ENCODE measurements around the gene KRTAP12-4.

KRTAP12-4 gene

DNA sequence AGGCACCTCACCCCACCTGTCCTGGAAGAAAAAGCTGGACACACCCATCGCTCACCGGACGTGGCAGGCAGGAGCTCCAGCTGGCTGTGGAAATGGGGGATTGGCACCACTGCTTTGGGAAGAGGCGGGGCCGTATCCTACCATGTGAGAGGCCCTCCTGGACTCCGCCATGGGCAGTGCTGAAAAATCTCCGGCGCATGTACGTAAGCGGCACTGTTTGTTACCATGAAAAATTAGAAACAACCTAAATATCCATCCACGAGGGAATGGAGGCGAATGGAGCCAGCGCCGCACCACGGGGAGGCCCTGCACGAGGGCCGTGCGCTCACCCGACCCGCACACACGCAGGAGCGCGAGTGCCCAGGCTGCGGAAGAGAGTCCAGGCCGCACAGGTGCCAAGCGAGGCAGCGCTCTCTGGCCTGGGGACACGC, 39.5 kb downstream of the KRTAP12-4 start:
- TF ChIP-seq POLR2AphosphoS5 (IDR thresholded peaks at IDR 0.05; ENCODE audit: low read depth, low read length), result no peak
- TF ChIP-seq, protein P1, sequence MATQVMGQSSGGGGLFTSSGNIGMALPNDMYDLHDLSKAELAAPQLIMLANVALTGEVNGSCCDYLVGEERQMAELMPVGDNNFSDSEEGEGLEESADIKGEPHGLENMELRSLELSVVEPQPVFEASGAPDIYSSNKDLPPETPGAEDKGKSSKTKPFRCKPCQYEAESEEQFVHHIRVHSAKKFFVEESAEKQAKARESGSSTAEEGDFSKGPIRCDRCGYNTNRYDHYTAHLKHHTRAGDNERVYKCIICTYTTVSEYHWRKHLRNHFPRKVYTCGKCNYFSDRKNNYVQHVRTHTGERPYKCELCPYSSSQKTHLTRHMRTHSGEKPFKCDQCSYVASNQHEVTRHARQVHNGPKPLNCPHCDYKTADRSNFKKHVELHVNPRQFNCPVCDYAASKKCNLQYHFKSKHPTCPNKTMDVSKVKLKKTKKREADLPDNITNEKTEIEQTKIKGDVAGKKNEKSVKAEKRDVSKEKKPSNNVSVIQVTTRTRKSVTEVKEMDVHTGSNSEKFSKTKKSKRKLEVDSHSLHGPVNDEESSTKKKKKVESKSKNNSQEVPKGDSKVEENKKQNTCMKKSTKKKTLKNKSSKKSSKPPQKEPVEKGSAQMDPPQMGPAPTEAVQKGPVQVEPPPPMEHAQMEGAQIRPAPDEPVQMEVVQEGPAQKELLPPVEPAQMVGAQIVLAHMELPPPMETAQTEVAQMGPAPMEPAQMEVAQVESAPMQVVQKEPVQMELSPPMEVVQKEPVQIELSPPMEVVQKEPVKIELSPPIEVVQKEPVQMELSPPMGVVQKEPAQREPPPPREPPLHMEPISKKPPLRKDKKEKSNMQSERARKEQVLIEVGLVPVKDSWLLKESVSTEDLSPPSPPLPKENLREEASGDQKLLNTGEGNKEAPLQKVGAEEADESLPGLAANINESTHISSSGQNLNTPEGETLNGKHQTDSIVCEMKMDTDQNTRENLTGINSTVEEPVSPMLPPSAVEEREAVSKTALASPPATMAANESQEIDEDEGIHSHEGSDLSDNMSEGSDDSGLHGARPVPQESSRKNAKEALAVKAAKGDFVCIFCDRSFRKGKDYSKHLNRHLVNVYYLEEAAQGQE (IDR thresholded peaks at IDR 0.05; ENCODE audit: insufficient read depth in 1 of 2, low read depth in 2 of 2, low read length in 2 of 2), result no peak
- no peak for TF ChIP-seq FOXP2 (optimal IDR thresholded peaks at IDR 0.05; ENCODE audit: borderline replicate concordance, extremely low read depth, extremely low read length, insufficient read depth)
- TF ChIP-seq TAF1 (IDR thresholded peaks at IDR 0.05; ENCODE audit: borderline replicate concordance, insufficient read depth, low read length), result no peak
- TF ChIP-seq SIN3A (IDR thresholded peaks at IDR 0.05; ENCODE audit: borderline replicate concordance, insufficient read depth, low read length), result no peak

DNA sequence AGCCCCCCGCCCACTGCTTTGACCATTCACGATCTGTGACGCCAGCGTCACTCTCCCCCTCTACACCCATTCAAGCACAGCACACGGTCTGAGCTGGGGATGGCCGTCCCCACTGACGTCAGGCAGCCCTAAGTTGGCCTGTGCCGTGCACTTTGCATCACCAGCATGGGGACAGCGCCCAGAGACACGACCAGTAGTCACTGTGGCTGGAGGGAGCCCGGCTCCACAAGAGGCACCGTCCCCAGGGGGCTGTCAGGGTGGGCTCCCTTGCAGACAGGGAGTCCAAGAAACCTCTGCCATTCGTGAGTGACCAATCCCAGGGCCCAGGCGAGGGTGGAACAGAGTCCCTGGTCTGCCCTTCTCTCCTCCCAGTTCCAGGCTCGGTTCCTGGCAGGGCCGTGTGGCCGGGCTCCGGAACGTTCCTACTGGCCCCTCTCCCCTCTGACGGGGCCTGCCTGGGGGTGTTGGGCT, 40.3 kb downstream of the KRTAP12-4 start:
- TF ChIP-seq, protein P1 (IDR thresholded peaks at IDR 0.05; ENCODE audit: insufficient read depth in 1 of 2, low read depth in 2 of 2, low read length in 2 of 2), result no peak
- no peak for TF ChIP-seq TAF1 (IDR thresholded peaks at IDR 0.05; ENCODE audit: borderline replicate concordance, insufficient read depth, low read length)

DNA sequence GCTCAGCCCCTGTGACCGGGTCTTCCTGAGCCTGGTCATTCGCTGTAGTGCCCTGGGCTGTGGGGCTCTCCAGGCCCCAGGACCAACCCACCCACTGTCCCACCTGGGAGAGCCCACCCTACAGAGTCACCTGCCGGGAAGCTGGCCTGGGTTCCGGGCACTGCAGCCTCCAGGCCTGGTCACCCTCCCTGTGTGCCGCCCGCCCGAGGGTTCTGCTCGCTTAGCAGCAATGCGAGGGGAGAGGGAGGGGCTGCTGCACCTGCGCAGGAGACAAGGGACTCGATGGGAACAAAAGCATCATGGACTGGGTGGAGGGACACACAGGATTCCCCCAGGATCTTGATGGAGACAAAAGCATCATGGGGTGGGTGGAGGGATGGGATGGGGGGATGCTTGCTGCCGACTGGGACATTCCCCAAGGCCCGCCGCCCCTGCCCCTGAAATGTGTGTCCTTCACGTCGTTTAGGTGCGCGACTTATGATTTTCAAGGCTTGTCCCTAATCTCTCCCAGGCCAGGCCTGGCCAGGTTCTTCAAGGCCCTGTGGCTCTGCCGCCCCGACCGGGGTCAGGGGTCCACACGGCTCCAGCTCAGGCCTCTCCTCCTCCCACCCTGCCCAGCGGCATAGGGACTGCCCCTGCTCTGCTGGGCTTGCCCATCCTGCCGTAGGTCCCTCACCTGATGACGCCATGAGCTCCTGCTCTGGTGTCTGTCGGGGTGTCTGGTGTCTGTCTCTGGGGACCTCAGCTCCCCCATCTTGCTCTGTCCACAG, 40.9 kb downstream of the KRTAP12-4 start:
- TF ChIP-seq FOXP2 (optimal IDR thresholded peaks at IDR 0.05; ENCODE audit: borderline replicate concordance, extremely low read depth, extremely low read length, insufficient read depth) (no peak), POLR2AphosphoS5 (IDR thresholded peaks at IDR 0.05; ENCODE audit: low read depth, low read length) (no peak), TAF1 (IDR thresholded peaks at IDR 0.05; ENCODE audit: borderline replicate concordance, insufficient read depth, low read length) (no peak)
- TF ChIP-seq, protein P1 (IDR thresholded peaks at IDR 0.05; ENCODE audit: insufficient read depth in 1 of 2, low read depth in 2 of 2, low read length in 2 of 2), result no peak

DNA sequence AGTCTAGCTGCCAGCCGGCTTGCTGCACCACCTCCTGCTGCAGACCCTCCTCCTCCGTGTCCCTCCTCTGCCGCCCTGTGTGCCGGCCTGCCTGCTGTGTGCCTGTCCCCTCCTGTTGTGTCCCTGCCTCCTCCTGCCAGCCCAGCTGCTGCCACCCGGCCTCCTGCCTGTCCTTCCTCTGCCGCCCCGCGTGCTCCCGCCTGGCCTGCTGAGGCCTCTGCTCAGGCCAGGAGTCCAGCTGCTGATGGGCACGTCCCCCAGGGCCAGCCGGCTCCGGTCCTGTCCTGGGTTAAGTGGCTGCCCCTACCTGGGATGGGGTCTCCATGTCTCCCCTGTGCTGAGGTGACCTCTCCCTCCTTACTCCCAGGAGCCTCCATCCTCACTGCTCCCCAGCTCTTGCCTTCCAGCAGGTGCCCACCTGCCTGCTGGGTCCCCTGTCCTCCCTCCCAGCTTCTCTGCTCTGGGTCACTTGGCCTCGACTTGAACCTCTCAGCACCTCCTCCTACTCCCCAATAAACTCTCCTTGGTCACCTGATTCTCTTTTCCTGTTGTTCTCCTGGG, 41.7 kb downstream of the KRTAP12-4 start:
- no peak for TF ChIP-seq POLR2AphosphoS5 (IDR thresholded peaks at IDR 0.05; ENCODE audit: low read depth, low read length)
- TF ChIP-seq, protein P1 (IDR thresholded peaks at IDR 0.05; ENCODE audit: insufficient read depth in 1 of 2, low read depth in 2 of 2, low read length in 2 of 2), result no peak
- no peak for TF ChIP-seq SIN3A (IDR thresholded peaks at IDR 0.05; ENCODE audit: borderline replicate concordance, insufficient read depth, low read length)
- no peak for TF ChIP-seq TAF1 (IDR thresholded peaks at IDR 0.05; ENCODE audit: borderline replicate concordance, insufficient read depth, low read length)
- no peak for TF ChIP-seq FOXP2 (optimal IDR thresholded peaks at IDR 0.05; ENCODE audit: borderline replicate concordance, extremely low read depth, extremely low read length, insufficient read depth)

All from PFSK-1 (cell line).